Measurements from ENCODE around the gene ADM2. TPM values are rescaled to one million over a fixed set of nuclear protein-coding genes. Genes with fewer than 3 reads are reported as not detected.

The ADM2 gene
- total and polyA plus RNA-seq, 2 of the 13 experiments (the other 11 are each of a cell fraction or from before 2014, with no cell fraction given): 1.2 to 3.0 TPM

DNA sequence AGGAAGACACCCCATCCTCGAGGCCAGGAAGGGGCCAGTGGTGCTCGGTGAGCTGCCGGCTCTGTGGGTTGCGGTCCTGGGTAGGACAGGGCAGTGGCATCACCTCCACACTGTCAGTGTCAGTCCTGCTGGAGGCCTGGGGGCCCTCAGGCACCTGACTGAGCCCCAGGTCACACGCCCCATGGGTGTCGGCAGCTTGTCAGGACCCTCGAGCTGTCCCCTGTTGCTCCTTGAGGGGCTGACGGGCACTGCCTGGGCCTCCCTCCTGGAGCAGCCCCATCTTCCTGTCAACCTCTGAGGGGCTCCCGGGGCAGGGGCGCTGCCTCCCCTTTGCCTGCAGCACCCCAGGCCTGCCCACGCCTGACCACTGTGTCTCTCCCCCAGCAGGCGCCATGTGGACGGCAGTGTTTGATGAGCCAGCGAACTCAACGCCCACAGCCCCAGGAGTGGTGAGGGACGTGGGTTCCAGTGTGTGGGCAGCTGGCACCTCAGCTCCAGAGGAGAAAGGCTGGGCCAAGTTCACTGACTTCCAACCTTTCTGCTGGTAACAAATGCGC, 42.0 kb upstream of the ADM2 start (continued):
- no peak for TF ChIP-seq ZNF646 (CRISPR knock-in tag; IDR thresholded peaks at IDR 0.05)
- no peak for TF ChIP-seq RFX1 (IDR thresholded peaks at IDR 0.05)
- no peak for TF ChIP-seq ZNF317 (CRISPR knock-in tag; IDR thresholded peaks at IDR 0.05)
- no peak for TF ChIP-seq ZNF367 (CRISPR knock-in tag; IDR thresholded peaks at IDR 0.05; ENCODE audit: borderline replicate concordance)
- TF ChIP-seq DRAP1 (CRISPR knock-in tag; IDR thresholded peaks at IDR 0.05): no peak
- peak; percentile 77 for TF ChIP-seq AGO2 (optimal IDR thresholded peaks at IDR 0.05; ENCODE audit: low read depth, low read length)
- no peak for TF ChIP-seq GABPA (IDR thresholded peaks at IDR 0.05; ENCODE audit: low read depth, low read length)
- TF ChIP-seq GABPA (CRISPR knock-in tag; IDR thresholded peaks at IDR 0.05; ENCODE audit: low read depth): no peak
- no peak for TF ChIP-seq ZNF616 (CRISPR knock-in tag; IDR thresholded peaks at IDR 0.05; ENCODE audit: low read depth)
- TF ChIP-seq KDM2A (CRISPR knock-in tag; IDR thresholded peaks at IDR 0.05; ENCODE audit: borderline replicate concordance, low read depth): no peak
- TF ChIP-seq GABPB1 (CRISPR knock-in tag; IDR thresholded peaks at IDR 0.05): no peak
- TF ChIP-seq ZNF556 (CRISPR knock-in tag; IDR thresholded peaks at IDR 0.05; ENCODE audit: borderline replicate concordance): no peak

All from HepG2 (cell line).